Measurements from ENCODE around the gene ARAF.

DNA sequence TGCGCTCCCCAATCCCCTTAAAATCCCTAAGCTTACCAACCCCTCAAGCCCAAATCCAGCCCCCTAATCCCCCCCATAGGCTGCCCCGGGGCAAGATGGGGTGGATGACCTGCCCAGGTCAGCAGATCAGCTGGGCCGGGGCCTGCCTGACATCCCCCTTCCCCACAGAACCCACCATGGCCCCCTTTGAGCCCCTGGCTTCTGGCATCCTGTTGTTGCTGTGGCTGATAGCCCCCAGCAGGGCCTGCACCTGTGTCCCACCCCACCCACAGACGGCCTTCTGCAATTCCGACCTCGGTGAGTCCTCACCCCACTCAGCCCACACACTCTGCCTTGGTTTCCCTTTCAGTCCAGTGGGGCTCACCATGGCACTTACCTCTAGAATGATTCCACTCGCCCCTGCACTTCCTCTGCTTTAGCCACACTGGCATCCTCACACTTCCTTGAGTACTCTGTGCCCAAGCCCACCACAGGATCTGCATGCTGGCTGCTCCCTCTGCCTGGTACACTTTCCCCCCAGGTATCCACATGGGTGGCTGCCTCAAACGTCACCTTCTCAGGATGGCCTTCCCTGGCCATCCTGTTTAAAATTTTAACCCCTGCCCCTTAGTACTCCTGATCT is 22.3 kb downstream of the ARAF start:
- TF ChIP-seq ZFP3 (tag by site-specific recombination; IDR thresholded peaks at IDR 0.05; ENCODE audit: low read depth) = no peak
- TF ChIP-seq, protein P1, sequence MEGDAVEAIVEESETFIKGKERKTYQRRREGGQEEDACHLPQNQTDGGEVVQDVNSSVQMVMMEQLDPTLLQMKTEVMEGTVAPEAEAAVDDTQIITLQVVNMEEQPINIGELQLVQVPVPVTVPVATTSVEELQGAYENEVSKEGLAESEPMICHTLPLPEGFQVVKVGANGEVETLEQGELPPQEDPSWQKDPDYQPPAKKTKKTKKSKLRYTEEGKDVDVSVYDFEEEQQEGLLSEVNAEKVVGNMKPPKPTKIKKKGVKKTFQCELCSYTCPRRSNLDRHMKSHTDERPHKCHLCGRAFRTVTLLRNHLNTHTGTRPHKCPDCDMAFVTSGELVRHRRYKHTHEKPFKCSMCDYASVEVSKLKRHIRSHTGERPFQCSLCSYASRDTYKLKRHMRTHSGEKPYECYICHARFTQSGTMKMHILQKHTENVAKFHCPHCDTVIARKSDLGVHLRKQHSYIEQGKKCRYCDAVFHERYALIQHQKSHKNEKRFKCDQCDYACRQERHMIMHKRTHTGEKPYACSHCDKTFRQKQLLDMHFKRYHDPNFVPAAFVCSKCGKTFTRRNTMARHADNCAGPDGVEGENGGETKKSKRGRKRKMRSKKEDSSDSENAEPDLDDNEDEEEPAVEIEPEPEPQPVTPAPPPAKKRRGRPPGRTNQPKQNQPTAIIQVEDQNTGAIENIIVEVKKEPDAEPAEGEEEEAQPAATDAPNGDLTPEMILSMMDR (tag by site-specific recombination; IDR thresholded peaks at IDR 0.05) = no peak
- TF ChIP-seq ZNF621 (tag by site-specific recombination; IDR thresholded peaks at IDR 0.05) = no peak
